ENCODE data around the gene ZNF117. TPM values are rescaled to one million over a fixed set of nuclear protein-coding genes. Genes with fewer than 3 reads are reported as not detected.

The ZNF117 gene
- 7.0 and 7.7 TPM in 2 replicates for total RNA-seq

DNA sequence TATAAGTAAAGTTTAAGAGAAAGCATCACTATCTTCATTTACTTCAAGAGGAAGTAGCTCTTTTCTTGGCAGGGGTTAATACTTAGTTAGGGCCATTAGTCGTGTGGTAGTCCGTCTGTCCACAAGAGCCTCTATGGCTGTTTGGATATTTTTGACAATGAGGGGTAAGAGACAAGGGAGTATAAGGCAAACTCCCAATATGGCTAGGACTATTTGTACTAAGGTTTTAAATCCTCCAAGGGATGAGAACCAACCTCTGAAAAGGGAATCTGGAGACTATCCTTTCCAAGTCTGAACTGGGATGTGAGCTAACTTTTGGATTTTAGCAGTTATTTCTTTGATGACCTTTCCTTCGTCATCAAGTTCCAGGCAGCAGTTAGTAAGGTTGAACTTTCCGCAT, at the start of gene ZNF117:
TSS of gene ZNF117 (minus strand) at position 101 of the 400 bp plus-strand sequence.

DNA sequence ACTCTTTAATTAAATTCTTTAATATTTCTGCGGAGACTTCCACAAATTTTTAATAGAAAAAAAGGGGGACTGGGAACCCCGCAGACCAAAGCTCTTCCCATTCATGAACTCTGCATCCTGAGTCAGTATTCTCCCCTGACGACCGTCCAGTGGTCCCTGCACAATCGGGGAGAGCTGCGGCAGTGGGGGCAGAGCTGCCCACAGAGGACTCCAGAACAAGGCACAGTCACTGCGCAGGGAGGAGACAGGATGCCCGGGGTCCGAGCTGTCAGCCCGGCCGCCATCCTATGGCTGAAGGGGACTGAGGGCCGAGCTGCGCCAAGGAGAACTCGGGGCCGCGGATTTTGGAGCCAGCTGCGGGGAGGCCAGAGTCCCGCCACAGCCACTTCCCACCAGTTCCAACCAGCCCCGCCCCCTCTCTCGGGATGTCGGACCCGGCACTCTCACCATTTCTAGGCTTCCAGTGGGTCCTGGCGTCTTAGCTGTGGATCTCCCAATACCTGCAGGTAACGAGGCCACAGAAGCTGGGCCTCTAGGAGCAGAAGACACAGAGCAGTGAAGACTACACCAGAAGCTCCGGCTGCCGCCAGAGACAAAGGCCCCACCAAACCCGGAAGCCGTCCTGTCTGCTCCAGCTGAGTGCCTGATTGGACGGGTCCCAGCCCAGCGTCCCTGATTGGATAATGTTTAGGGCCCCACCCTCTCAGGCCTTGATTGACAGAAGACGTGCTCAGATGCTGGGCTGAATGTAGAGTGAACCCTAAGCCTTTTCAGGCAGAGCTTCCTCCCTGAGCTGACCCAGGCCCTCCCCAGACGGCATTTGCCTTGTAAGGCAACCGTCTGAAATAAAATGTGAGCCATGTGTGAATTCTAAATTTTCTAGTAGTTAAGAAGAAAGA, 15.5 kb upstream of the ZNF117 start, which contains the start of gene ERV3-1:
TSS of gene ERV3-1 (minus strand) at position 594 of the 899 bp plus-strand sequence. CDS start 13,661 bp downstream, outside the sequence.

Other genes with a start within 250 kb of the ZNF117 start
- gene ZNF138, start 196.6 kb downstream of the ZNF117 start, total RNA-seq: 4.5 and 5.2 TPM in 2 replicates
- 1.1 and 2.3 TPM in 2 replicates for gene ZNF273, start 87.8 kb downstream of the ZNF117 start, total RNA-seq
- 7.0 and 8.1 TPM in 2 replicates for gene ERV3-1, start 15.7 kb upstream of the ZNF117 start, total RNA-seq